ENCODE data around the gene ANKRD65. TPM values are rescaled to one million over a fixed set of nuclear protein-coding genes. Genes with fewer than 3 reads are reported as not detected.
"Not testable (repeated sequence)": the region's sequence is repeated elsewhere in the genome, so short reads cannot be mapped to it uniquely, and the experiment has no call there.

The ANKRD65 gene
- total RNA-seq, 2 experiments from 2014 or later: not detected

GRCh38 chr1:1454286-1455056, 33.4 kb upstream of the ANKRD65 start:
- H3K27me3 Mint-ChIP-seq (ENCODE audit: low read depth); H3K4me3 Mint-ChIP-seq; H3K9me3 Mint-ChIP-seq; H3K36me3 Mint-ChIP-seq (ENCODE audit: low read depth); CTCF ChIA-PET; H3K27ac Mint-ChIP-seq; H3K4me1 Mint-ChIP-seq (ENCODE audit: low read depth); DNase-seq; intact Hi-C loops (cut with micrococcal nuclease): not testable (repeated sequence)

GRCh38 chr1:1452882-1453281, 31.8 kb upstream of the ANKRD65 start:
- no peaks in the 10 kb centered on the region for H3K9me3 Mint-ChIP-seq
- intact Hi-C loops (cut with micrococcal nuclease): no loop called here
- H3K4me3 Mint-ChIP-seq: no peak overlapping the region
- no peaks in the 10 kb centered on the region for H3K4me1 Mint-ChIP-seq (ENCODE audit: low read depth)
- no peaks in the 10 kb centered on the region for H3K36me3 Mint-ChIP-seq (ENCODE audit: low read depth)
- no peak for DNase-seq
- no peak overlapping the region for H3K27ac Mint-ChIP-seq
- CTCF ChIA-PET: no interaction called here
- H3K27me3 Mint-ChIP-seq (ENCODE audit: low read depth): no peaks in the 10 kb centered on the region

GRCh38 chr1:1452365-1452739, 31.3 kb upstream of the ANKRD65 start:
- H3K9me3 Mint-ChIP-seq; DNase-seq; CTCF ChIA-PET; H3K4me3 Mint-ChIP-seq; H3K36me3 Mint-ChIP-seq (ENCODE audit: low read depth); intact Hi-C loops (cut with micrococcal nuclease); H3K27ac Mint-ChIP-seq; H3K27me3 Mint-ChIP-seq (ENCODE audit: low read depth); H3K4me1 Mint-ChIP-seq (ENCODE audit: low read depth): not testable (repeated sequence)

GRCh38 chr1:1451696-1452364, 30.8 kb upstream of the ANKRD65 start:
- no peak for DNase-seq
- CTCF ChIA-PET: no interaction called here
- no peaks in the 10 kb centered on the region for H3K9me3 Mint-ChIP-seq
- H3K27me3 Mint-ChIP-seq (ENCODE audit: low read depth): no peaks in the 10 kb centered on the region
- intact Hi-C loops (cut with micrococcal nuclease): no loop called here
- no peaks in the 10 kb centered on the region for H3K36me3 Mint-ChIP-seq (ENCODE audit: low read depth)
- H3K27ac Mint-ChIP-seq: no peak overlapping the region
- H3K4me3 Mint-ChIP-seq: no peak overlapping the region
- no peaks in the 10 kb centered on the region for H3K4me1 Mint-ChIP-seq (ENCODE audit: low read depth)

GRCh38 chr1:1450616-1451015, 29.5 kb upstream of the ANKRD65 start:
- H3K9me3 Mint-ChIP-seq; H3K27me3 Mint-ChIP-seq (ENCODE audit: low read depth); intact Hi-C loops (cut with micrococcal nuclease); DNase-seq; H3K27ac Mint-ChIP-seq; CTCF ChIA-PET; H3K4me3 Mint-ChIP-seq; H3K4me1 Mint-ChIP-seq (ENCODE audit: low read depth); H3K36me3 Mint-ChIP-seq (ENCODE audit: low read depth): not testable (repeated sequence)

- Mint-ChIP-seq H3K27me3 (ENCODE audit: low read depth) (no peaks in the 10 kb centered on the region), H3K9me3 (no peaks in the 10 kb centered on the region), H3K36me3 (ENCODE audit: low read depth) (no peaks in the 10 kb centered on the region), H3K4me3 (no peak within 1 kb of the TSS), H3K4me1 (ENCODE audit: low read depth) (no peaks in the 10 kb centered on the region), H3K27ac (no peak within 1 kb of the TSS)
- intact Hi-C loops (cut with micrococcal nuclease): no loop called here
- no peak for DNase-seq
- CTCF ChIA-PET: interaction anchor here (1.1 kb wide), 1 partner anchor 15 kb away, joined by 3 read pairs; no protein-coding TSS in a partner anchor
Measured at GRCh38 chr1:1449099-1449739, 28.1 kb upstream of the ANKRD65 start, which contains the start of gene ATAD3C. Gene ATAD3C, plus strand, starts transcription at chr1:1449689. Its CDS starts 995 bp downstream, at chr1:1450684.

- H3K36me3 Mint-ChIP-seq (ENCODE audit: low read depth); DNase-seq; H3K4me3 Mint-ChIP-seq; H3K27me3 Mint-ChIP-seq (ENCODE audit: low read depth); CTCF ChIA-PET; intact Hi-C loops (cut with micrococcal nuclease); H3K27ac Mint-ChIP-seq; H3K9me3 Mint-ChIP-seq; H3K4me1 Mint-ChIP-seq (ENCODE audit: low read depth): not testable (repeated sequence)
Measured at GRCh38 chr1:1446631-1447030, 25.6 kb upstream of the ANKRD65 start.

GRCh38 chr1:1442069-1442770, 21.1 kb upstream of the ANKRD65 start:
- CTCF ChIA-PET: interaction anchor here (0.6 to 2.5 kb wide), 3 partner anchors 13 to 63 kb away, joined by 3 to 11 read pairs (median 3); no protein-coding TSS in a partner anchor
- peaks cover 10% of the 10 kb centered on the region for H3K27me3 Mint-ChIP-seq (ENCODE audit: low read depth)
- H3K4me3 Mint-ChIP-seq: no peak overlapping the region
- peaks cover 3% of the 10 kb centered on the region for H3K4me1 Mint-ChIP-seq (ENCODE audit: low read depth)
- H3K36me3 Mint-ChIP-seq (ENCODE audit: low read depth): no peaks in the 10 kb centered on the region
- intact Hi-C loops (cut with micrococcal nuclease): no loop called here
- DNase-seq: no peak
- no peak overlapping the region for H3K27ac Mint-ChIP-seq
- H3K9me3 Mint-ChIP-seq: no peaks in the 10 kb centered on the region

- peak; percentile 60 for DNase-seq
- Mint-ChIP-seq H3K4me1 (ENCODE audit: low read depth) (peaks cover 5% of the 10 kb centered on the region), H3K27ac (no peak overlapping the region), H3K36me3 (ENCODE audit: low read depth) (no peaks in the 10 kb centered on the region), H3K4me3 (no peak overlapping the region), H3K9me3 (no peaks in the 10 kb centered on the region), H3K27me3 (ENCODE audit: low read depth) (peaks cover 14% of the 10 kb centered on the region)
- intact Hi-C loops (cut with micrococcal nuclease): loop anchor here (1.0 kb wide), 2 partner anchors 64 to 66 kb away; partner anchors contain the start of gene AURKAIP1
- CTCF ChIA-PET: interaction anchor here (0.6 to 2.5 kb wide), 14 partner anchors 9 to 311 kb away, joined by 3 to 14 read pairs (median 4); partner anchors contain the start of gene CCNL2
Measured at GRCh38 chr1:1441002-1441888, 20.2 kb upstream of the ANKRD65 start.

GRCh38 chr1:1440262-1441001, 19.4 kb upstream of the ANKRD65 start:
- H3K27ac Mint-ChIP-seq: no peak overlapping the region
- peaks cover 18% of the 10 kb centered on the region for H3K27me3 Mint-ChIP-seq (ENCODE audit: low read depth)
- H3K9me3 Mint-ChIP-seq: no peaks in the 10 kb centered on the region
- peaks cover 6% of the 10 kb centered on the region for H3K4me1 Mint-ChIP-seq (ENCODE audit: low read depth)
- no peak for DNase-seq
- CTCF ChIA-PET: interaction anchor here (0.6 to 2.5 kb wide), 10 partner anchors 8 to 311 kb away, joined by 3 to 14 read pairs (median 4); partner anchors contain the start of gene CCNL2
- intact Hi-C loops (cut with micrococcal nuclease): loop anchor here (1.0 kb wide), 2 partner anchors 65 kb away; partner anchors contain the start of gene AURKAIP1
- H3K4me3 Mint-ChIP-seq: no peak overlapping the region
- no peaks in the 10 kb centered on the region for H3K36me3 Mint-ChIP-seq (ENCODE audit: low read depth)
